GM12874 (cell line): Measurements from ENCODE around the gene IRF5.

ENCODE experiments used
- CTCF ChIP-seq: IDR thresholded peaks from 2 replicates; pipeline ENCODE4 v1.5.1; 2011; ENCODE audit warnings: low read depth, mild to moderate bottlenecking, control low read depth, low read length, moderate library complexity; ENCODE audit not compliant: insufficient read depth

The IRF5 gene

GRCh38 chr7:128909625-128910568 is 27.8 kb upstream of the IRF5 start:
- no peak for TF ChIP-seq CTCF

- TF ChIP-seq CTCF, result no peak
These were observed 27.2 kb upstream of the IRF5 start, which contains the start of gene KCP for GRCh38 chr7:128910569-128910945. Gene KCP, minus strand, starts transcription at chr7:128910709. Its CDS starts 33 bp downstream, at chr7:128910676.

GRCh38 chr7:128911423-128912031 is 26.2 kb upstream of the IRF5 start:
- TF ChIP-seq CTCF, result no peak

GRCh38 chr7:128912281-128912680 is 25.4 kb upstream of the IRF5 start:
- TF ChIP-seq CTCF, result no peak

- TF ChIP-seq CTCF, result no peak
These were observed 23.7 kb upstream of the IRF5 start for GRCh38 chr7:128913870-128914565.

GRCh38 chr7:128914566-128915151 is 23.1 kb upstream of the IRF5 start:
- peak; percentile 36 for TF ChIP-seq CTCF
